ENCODE data around the gene ZNF254.

ZNF254 gene

GRCh38 chr19:24065865-24066604 is 21.0 kb upstream of the ZNF254 start:
- H3K4me3 ChIP-seq (ENCODE audit: low read depth, low read length), result no peak overlapping the region
- TF ChIP-seq MAX (IDR thresholded peaks at IDR 0.05; ENCODE audit: low read depth, low read length) (no peak), POLR2A (IDR thresholded peaks at IDR 0.05; ENCODE audit: extremely low read depth, insufficient read length) (no peak), MYC (IDR thresholded peaks at IDR 0.05; ENCODE audit: low read depth, low read length) (no peak), CTCF (IDR thresholded peaks at IDR 0.05; ENCODE audit: low read depth, low read length) (no peak)
- DNase-seq (ENCODE audit: low read depth), result no peak

GRCh38 chr19:24069905-24070657 is 16.9 kb upstream of the ZNF254 start:
- no peak for TF ChIP-seq MYC (IDR thresholded peaks at IDR 0.05; ENCODE audit: low read depth, low read length)
- TF ChIP-seq POLR2A (IDR thresholded peaks at IDR 0.05; ENCODE audit: extremely low read depth, insufficient read length), result no peak
- TF ChIP-seq MAX (IDR thresholded peaks at IDR 0.05; ENCODE audit: low read depth, low read length), result no peak
- no peak for TF ChIP-seq CTCF (IDR thresholded peaks at IDR 0.05; ENCODE audit: low read depth, low read length)
- H3K4me3 ChIP-seq (ENCODE audit: low read depth, low read length), result no peak overlapping the region
- DNase-seq (ENCODE audit: low read depth), result no peak

GRCh38 chr19:24071078-24071477 is 15.9 kb upstream of the ZNF254 start:
- DNase-seq (ENCODE audit: low read depth), result no peak
- no peak for TF ChIP-seq POLR2A (IDR thresholded peaks at IDR 0.05; ENCODE audit: extremely low read depth, insufficient read length)
- TF ChIP-seq MYC (IDR thresholded peaks at IDR 0.05; ENCODE audit: low read depth, low read length), result no peak
- TF ChIP-seq MAX (IDR thresholded peaks at IDR 0.05; ENCODE audit: low read depth, low read length), result no peak

GRCh38 chr19:24072720-24073119 is 14.3 kb upstream of the ZNF254 start:
- no peak for DNase-seq (ENCODE audit: low read depth)
- no peak overlapping the region for H3K4me3 ChIP-seq (ENCODE audit: low read depth, low read length)
- TF ChIP-seq MYC (IDR thresholded peaks at IDR 0.05; ENCODE audit: low read depth, low read length), result no peak
- no peak for TF ChIP-seq MAX (IDR thresholded peaks at IDR 0.05; ENCODE audit: low read depth, low read length)
- TF ChIP-seq CTCF (IDR thresholded peaks at IDR 0.05; ENCODE audit: low read depth, low read length), result no peak
- TF ChIP-seq POLR2A (IDR thresholded peaks at IDR 0.05; ENCODE audit: extremely low read depth, insufficient read length), result no peak

More at GRCh38 chr19:24071078-24071477, 15.9 kb upstream of the ZNF254 start:
- no peak overlapping the region for H3K4me3 ChIP-seq (ENCODE audit: low read depth, low read length)

- H3K4me3 ChIP-seq (ENCODE audit: low read depth, low read length), result no peak overlapping the region
- no peak for TF ChIP-seq MYC (IDR thresholded peaks at IDR 0.05; ENCODE audit: low read depth, low read length)
- no peak for TF ChIP-seq POLR2A (IDR thresholded peaks at IDR 0.05; ENCODE audit: extremely low read depth, insufficient read length)
- no peak for TF ChIP-seq CTCF (IDR thresholded peaks at IDR 0.05; ENCODE audit: low read depth, low read length)
- no peak for TF ChIP-seq MAX (IDR thresholded peaks at IDR 0.05; ENCODE audit: low read depth, low read length)
- DNase-seq (ENCODE audit: low read depth), result no peak
These were observed 13.2 kb upstream of the ZNF254 start for GRCh38 chr19:24073807-24074206.

Measured in NB4 (cell line).